ENCODE results near the gene PLXNB2.

The PLXNB2 gene

DNA sequence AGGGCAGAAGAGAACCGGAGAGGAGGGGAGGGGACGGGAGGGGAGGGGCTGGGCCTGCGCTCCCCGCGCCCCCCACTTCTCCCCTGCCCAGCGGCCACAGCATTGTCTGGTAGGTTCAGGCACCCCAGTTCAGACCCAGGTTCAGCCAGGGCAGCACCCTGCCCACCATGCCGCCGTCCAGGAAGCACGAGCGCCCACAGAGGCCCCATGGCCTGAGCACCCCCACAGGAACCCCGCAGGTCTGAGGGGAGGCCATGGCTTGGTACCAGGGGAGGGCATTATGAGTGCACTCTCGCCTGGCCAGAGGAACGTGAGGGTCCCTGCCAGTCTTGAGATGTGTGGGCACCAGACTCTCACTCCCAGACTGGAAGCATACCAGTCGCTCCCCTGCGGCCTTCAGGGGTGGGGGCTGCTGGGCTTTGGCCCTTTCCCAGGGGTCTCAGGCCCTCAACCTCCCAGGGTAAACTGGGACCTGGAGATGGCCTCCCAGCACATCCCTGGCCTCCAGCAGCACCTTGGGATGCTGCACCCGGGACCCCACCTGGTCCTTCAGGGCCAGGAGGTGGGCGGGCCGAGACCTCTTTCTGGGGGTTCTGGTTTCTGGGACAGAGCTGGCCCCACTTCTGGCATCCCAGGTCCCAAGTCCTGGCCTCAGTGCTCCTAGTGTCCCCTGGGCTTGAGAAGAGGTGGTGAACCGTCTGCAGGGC lies 597 bp upstream of the PLXNB2 start:
- in situ Hi-C loops (cut with HindIII; ENCODE audit: low sequenced_read_pairs) = no loop called here
- DNase-seq (ENCODE audit: low read depth, low spot score) = no peak
- TF ChIP-seq, protein P1, sequence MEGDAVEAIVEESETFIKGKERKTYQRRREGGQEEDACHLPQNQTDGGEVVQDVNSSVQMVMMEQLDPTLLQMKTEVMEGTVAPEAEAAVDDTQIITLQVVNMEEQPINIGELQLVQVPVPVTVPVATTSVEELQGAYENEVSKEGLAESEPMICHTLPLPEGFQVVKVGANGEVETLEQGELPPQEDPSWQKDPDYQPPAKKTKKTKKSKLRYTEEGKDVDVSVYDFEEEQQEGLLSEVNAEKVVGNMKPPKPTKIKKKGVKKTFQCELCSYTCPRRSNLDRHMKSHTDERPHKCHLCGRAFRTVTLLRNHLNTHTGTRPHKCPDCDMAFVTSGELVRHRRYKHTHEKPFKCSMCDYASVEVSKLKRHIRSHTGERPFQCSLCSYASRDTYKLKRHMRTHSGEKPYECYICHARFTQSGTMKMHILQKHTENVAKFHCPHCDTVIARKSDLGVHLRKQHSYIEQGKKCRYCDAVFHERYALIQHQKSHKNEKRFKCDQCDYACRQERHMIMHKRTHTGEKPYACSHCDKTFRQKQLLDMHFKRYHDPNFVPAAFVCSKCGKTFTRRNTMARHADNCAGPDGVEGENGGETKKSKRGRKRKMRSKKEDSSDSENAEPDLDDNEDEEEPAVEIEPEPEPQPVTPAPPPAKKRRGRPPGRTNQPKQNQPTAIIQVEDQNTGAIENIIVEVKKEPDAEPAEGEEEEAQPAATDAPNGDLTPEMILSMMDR (IDR thresholded peaks at IDR 0.05; ENCODE audit: low read depth, low read length) = no peak
- no peak overlapping the region for H3K4me3 ChIP-seq (ENCODE audit: low read depth, low read length)

DNA sequence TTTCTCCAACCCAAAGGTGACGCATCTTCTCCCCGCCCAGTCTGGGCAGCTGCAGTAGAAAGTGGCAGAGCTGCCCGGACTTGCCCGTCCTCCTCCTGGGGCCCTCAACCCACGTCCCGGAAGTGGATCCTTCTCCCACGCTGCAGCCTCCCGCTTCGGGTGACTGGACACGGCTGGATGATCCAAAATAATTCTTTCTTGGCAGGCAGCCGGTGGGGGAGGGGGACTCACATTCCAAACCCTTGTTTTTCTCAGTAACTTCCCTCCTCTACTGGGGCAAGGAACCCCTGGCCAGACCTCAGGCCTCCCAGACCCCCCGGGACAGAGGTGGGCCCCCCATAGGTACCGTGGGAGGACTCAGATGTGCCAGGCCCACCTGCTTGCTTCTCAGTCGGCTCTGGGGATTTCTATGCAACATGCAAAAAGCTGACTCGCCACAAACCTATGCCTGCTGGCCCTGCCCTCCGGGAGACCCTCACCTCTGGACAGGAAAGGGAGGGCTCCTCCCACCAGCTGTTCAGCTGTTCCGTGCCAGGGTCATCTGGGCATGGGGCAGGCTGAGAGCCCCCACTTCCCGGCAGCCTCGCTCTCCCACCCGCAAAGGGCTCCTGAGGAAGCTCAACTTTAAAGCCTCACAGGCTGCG lies 1.4 kb downstream of the PLXNB2 start:
- peak; percentile 89 for DNase-seq (ENCODE audit: low read depth, low spot score)
- in situ Hi-C loops (cut with HindIII; ENCODE audit: low sequenced_read_pairs) = no loop called here
- TF ChIP-seq, protein P1 (IDR thresholded peaks at IDR 0.05; ENCODE audit: low read depth, low read length) = no peak
- H3K4me3 ChIP-seq (ENCODE audit: low read depth, low read length) = peak overlapping the region; percentile 78

DNA sequence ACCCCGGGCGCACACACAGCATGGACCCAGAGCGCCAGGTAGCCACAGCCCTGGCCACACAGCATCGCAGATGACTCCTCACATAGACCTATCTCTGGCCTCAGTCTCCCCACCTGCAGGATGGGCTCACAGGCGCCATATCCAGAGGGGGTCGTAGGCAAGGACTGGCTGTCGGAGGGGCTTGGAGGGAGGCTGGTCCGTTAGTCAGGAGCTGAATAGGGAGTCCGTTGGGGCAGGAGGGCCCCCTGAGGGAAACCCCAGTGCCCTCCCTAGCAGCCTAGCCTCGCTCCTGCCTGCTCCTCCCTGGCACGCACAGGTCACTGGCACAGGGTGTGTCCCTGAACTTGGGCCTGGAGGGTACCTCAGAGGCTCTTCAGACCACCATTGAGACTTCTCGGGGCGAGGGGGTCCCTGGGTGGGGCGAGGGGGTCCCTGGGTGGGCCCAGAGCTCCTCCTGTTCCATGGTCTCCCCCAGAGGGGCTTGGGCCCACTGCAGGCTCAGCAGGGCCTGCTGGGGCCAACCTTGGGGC lies 2.0 kb downstream of the PLXNB2 start:
- DNase-seq (ENCODE audit: low read depth, low spot score) = no peak
- H3K4me3 ChIP-seq (ENCODE audit: low read depth, low read length) = peak overlapping the region; percentile 78
- TF ChIP-seq, protein P1 (IDR thresholded peaks at IDR 0.05; ENCODE audit: low read depth, low read length) = no peak
- in situ Hi-C loops (cut with HindIII; ENCODE audit: low sequenced_read_pairs) = no loop called here

DNA sequence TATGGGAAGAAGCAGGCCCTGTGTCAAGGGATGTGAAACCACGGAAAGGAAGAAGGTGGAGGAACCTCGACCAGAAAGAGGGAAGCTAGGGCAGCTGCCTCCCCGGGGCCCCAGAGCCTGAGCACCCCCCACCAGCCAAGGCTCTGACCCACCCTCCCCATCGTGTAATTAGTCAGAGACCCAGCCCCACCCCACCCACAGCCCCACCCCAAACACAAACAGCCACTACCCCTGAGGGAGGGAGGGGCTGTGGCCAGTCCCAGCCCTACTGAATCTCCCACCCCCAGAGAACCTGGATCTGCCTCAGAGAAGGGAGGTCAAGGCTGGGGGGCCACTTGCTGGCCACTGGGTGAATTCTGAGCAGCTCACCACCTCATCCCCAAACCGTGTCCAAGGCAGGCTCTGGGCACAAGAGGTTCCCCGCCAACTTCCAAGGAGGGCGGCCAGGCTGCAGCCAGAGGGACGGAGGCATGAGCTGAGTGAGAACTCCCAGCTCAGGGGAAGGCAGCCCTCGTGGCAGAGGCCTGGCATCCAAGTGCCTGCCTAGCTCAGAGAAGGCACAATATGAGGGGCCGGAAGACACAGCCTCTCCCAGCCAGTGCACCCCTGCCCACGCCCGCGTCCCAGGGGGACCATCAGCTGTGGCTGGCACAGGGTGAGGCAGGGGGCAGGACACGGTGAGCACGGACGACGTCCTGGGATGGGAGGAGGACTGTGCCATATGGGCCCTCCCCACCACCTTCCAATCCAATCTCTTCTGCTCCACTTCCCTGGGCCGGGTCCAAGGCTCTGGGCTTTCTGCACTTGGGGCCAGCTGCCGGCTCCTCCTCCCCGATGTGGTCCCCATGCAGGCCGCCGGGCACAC lies 2.7 kb downstream of the PLXNB2 start:
- peak; percentile 27 for DNase-seq (ENCODE audit: low read depth, low spot score)
- TF ChIP-seq, protein P1 (IDR thresholded peaks at IDR 0.05; ENCODE audit: low read depth, low read length) = no peak
- peak overlapping the region; percentile 78 for H3K4me3 ChIP-seq (ENCODE audit: low read depth, low read length)
- in situ Hi-C loops (cut with HindIII; ENCODE audit: low sequenced_read_pairs) = no loop called here

DNA sequence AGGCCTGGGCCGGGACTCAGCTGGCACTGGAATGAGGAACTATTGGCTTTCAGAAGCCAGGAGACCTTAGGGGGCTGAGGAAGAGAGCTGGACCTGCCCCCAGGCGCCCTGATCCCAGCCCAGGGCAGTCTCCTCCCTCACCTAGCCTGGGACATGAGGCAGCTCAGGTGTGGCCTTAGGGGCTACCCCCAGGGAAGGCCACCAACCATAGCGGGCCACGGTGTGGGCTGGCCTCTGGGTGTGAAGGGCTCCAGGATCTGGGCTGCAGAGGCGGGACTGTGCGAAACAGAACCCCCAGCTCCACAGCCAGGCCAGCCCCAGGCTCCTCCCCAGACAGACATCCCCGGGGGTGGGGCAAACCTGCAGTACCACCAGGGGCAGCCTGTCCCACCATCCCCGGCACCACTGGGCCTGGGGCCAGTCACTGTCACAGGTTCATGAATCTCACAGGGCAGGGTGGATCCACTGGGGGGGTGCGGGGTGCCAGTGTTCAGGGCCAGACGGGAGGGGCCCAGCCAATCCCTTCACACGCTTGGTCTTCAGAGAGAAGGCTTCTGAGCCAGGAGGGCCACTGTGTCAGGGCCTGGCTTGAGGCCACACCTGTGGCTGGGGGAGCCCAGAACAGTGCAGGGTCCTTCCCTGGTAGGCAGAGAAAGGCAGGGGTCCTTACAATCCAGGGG lies 3.5 kb downstream of the PLXNB2 start:
- no peak overlapping the region for H3K4me3 ChIP-seq (ENCODE audit: low read depth, low read length)
- TF ChIP-seq, protein P1 (IDR thresholded peaks at IDR 0.05; ENCODE audit: low read depth, low read length) = no peak
- no peak for DNase-seq (ENCODE audit: low read depth, low spot score)
- in situ Hi-C loops (cut with HindIII; ENCODE audit: low sequenced_read_pairs) = no loop called here

DNA sequence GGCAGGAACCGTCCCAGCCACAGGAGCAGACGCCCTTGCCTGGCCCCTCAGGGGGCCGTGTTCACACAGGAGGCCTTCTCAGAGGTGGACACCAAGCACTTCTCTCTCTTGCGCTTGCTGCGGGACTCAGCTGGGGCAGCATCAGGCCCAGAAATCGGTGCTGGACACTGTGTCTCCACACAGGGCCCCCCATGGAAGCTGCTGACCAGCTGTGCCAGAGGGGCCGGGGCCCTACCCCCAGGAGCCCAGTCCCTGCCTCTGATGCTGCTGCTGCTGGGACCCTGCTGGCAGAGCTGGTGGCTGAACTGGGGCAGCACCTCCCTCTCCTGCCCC lies 4.0 kb downstream of the PLXNB2 start:
- TF ChIP-seq, protein P1 (IDR thresholded peaks at IDR 0.05; ENCODE audit: low read depth, low read length) = no peak
- no peak overlapping the region for H3K4me3 ChIP-seq (ENCODE audit: low read depth, low read length)
- no peak for DNase-seq (ENCODE audit: low read depth, low spot score)
- in situ Hi-C loops (cut with HindIII; ENCODE audit: low sequenced_read_pairs) = no loop called here
